Memory B cell (primary cell): ENCODE data around the gene C11orf52.
"Not testable (repeated sequence)": the region's sequence is repeated elsewhere in the genome, so short reads cannot be mapped to it uniquely, and the experiment has no call there.

ENCODE experiments used
- ATAC-seq: fragments of 150-1000 bp; cut with Tn5 transposase; 2 replicates; pipeline ENCODE4 v1.10.0; 2021; ENCODE audit warnings: low read depth, mild to moderate bottlenecking, moderate library complexity
- DNase-seq, 2 donors: peaks; one replicate each; pipeline ENCODE4 v3.0.0; 2022; ENCODE audit warnings: low spot score in 2 of 2
- H3K27ac Mint-ChIP-seq: one replicate; pipeline ENCODE4 v1.8.0; 2022; ENCODE audit warnings: mild to moderate bottlenecking, moderate library complexity, mixed read lengths
- H3K27me3 Mint-ChIP-seq: one replicate; pipeline ENCODE4 v1.8.0; 2022; ENCODE audit warnings: mixed read lengths
- H3K36me3 Mint-ChIP-seq: one replicate; pipeline ENCODE4 v1.8.0; 2022; ENCODE audit warnings: mild to moderate bottlenecking, mixed read lengths
- H3K4me1 Mint-ChIP-seq: one replicate; pipeline ENCODE4 v1.8.0; 2022; ENCODE audit warnings: mixed read lengths
- H3K4me3 Mint-ChIP-seq: one replicate; pipeline ENCODE4 v1.8.0; 2022; ENCODE audit warnings: mild to moderate bottlenecking, moderate library complexity, mixed read lengths
- H3K9me3 Mint-ChIP-seq: one replicate; pipeline ENCODE4 v1.8.0; 2022; ENCODE audit warnings: mixed read lengths

C11orf52 gene

GRCh38 chr11:111918390-111919256, at the start of gene C11orf52:
C11orf52 (plus strand) TSS chr11:111918913; CDS start chr11:111918973, 60 bp downstream.
- DNase-seq (no peak), ATAC-seq (no peak)
- Mint-ChIP-seq H3K4me1 (no peaks in the 10 kb centered on the region), H3K4me3 (no peak within 1 kb of the TSS), H3K27ac (no peak within 1 kb of the TSS), H3K9me3 (peaks cover 2% of the 10 kb centered on the region), H3K27me3 (peaks cover 12% of the 10 kb centered on the region), H3K36me3 (no peaks in the 10 kb centered on the region)

GRCh38 chr11:111870113-111870512, 48.6 kb upstream of the C11orf52 start:
- H3K4me1 Mint-ChIP-seq: peaks cover 12% of the 10 kb centered on the region
- H3K4me3 Mint-ChIP-seq: no peak overlapping the region
- H3K36me3 Mint-ChIP-seq: peaks cover 23% of the 10 kb centered on the region
- DNase-seq: no peak
- ATAC-seq: no peak
- no peaks in the 10 kb centered on the region for H3K27me3 Mint-ChIP-seq
- no peak overlapping the region for H3K27ac Mint-ChIP-seq
- no peaks in the 10 kb centered on the region for H3K9me3 Mint-ChIP-seq

DNA sequence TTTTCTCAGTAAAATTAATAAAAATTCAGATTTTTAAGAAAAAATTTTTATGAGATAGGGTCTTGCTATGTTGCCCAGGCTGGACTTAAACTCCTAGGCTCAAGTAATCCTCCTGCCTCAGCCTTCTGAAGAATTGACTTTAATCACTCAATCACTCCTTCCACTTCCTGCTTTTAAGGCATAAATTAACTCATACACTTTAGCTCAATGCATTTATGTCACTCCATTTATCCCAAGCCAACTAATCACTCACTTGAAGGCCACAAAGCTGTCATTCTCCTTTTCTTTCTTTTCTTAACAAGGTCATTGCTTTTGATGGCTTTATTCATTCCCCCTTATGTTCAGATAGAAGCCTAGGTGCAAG, 48.2 kb upstream of the C11orf52 start:
- Mint-ChIP-seq H3K27ac (peak overlapping the region; percentile 95), H3K4me3 (peak overlapping the region; percentile 92), H3K9me3 (no peaks in the 10 kb centered on the region), H3K27me3 (no peaks in the 10 kb centered on the region), H3K4me1 (peaks cover 12% of the 10 kb centered on the region), H3K36me3 (peaks cover 23% of the 10 kb centered on the region)
- no peak for DNase-seq
- ATAC-seq: no peak

DNA sequence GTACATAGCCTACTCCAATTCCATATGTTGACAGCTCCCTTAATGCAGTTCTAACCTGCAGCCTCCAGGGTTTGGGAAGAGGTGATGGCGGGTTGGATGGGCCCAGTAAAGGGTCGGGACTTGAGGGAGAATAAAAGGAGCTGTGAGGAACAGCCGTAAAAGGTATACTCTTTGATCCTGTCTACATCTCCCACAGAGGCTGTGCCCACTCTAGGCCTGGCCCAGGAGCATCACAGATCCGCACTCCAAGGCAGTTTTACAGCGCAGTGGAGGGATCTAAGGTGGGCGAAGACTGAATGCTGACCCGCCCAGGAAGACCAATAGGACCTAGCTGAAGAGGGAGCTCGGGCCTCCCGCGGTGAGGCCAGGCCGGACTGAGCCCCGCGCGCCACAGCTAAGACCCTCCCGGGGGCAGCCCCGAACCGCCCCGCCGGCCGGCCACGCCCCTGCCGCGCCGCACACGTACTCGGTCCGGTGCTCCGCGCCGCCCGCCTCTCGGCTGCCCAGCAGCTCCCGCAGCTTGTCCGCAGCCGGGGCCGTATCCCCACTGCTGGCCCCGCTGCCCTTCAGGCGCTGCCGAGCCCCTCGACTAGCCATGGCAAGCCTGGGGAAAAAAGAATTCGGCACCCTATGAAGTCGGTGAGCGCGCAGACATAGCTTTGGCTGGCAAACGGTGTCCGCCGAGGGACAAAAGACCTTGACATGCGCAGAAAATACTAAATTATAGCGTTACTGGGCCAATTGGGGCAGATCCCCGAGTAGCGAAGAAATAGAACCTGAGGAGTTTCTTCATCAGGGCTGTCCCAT, 47.6 kb upstream of the C11orf52 start, which contains the start of gene ALG9:
ALG9 (minus strand) TSS at position 696 of the 807 bp plus-strand sequence; CDS start at position 597, 99 bp downstream.
- H3K27ac Mint-ChIP-seq: peak within 1 kb of the TSS; percentile 95
- H3K4me3 Mint-ChIP-seq: peak within 1 kb of the TSS; percentile 92
- no peaks in the 10 kb centered on the region for H3K27me3 Mint-ChIP-seq
- H3K36me3 Mint-ChIP-seq: peaks cover 23% of the 10 kb centered on the region
- H3K4me1 Mint-ChIP-seq: peaks cover 12% of the 10 kb centered on the region
- DNase-seq (peak; percentile 90 to 96), ATAC-seq (peak; percentile 83)
- no peaks in the 10 kb centered on the region for H3K9me3 Mint-ChIP-seq

- Mint-ChIP-seq H3K27me3 (no peaks in the 10 kb centered on the region), H3K36me3 (peaks cover 17% of the 10 kb centered on the region), H3K9me3 (no peaks in the 10 kb centered on the region), H3K27ac (peak overlapping the region; percentile 95), H3K4me3 (peak overlapping the region; percentile 92), H3K4me1 (peaks cover 10% of the 10 kb centered on the region)
- ATAC-seq (no peak), DNase-seq (no peak)
Measured at GRCh38 chr11:111871693-111872161, 47.0 kb upstream of the C11orf52 start.

DNA sequence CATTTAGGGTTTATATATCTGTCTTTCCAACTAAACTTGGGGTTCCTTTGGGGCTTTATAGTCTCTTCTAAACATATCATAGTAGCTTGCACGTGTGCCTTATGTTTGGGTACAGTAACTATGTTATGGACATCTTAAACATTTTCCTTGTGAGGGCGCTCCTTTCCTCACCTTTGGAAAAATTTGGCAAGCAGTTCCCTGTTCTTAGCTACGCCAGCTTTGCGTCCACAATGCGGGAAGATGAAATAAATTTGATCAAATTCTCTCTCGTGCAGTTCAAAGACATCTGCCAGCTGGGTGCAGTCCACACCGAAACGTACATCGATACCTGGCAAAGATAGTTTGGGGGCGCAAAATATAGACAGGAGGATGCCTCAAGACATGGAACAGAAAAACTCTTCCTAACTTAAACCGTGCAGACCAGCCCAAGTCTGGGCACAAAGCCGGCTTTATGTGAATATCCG, 40.3 kb upstream of the C11orf52 start:
- Mint-ChIP-seq H3K4me1 (peaks cover 10% of the 10 kb centered on the region), H3K9me3 (no peaks in the 10 kb centered on the region), H3K36me3 (peaks cover 5% of the 10 kb centered on the region), H3K27ac (peak overlapping the region; percentile 99), H3K27me3 (no peaks in the 10 kb centered on the region), H3K4me3 (peak overlapping the region; percentile 98)
- ATAC-seq: peak; percentile 0
- DNase-seq: no peak

- peak within 1 kb of the TSS; percentile 98 for H3K4me3 Mint-ChIP-seq
- no peaks in the 10 kb centered on the region for H3K27me3 Mint-ChIP-seq
- H3K36me3 Mint-ChIP-seq: peaks cover 8% of the 10 kb centered on the region
- H3K27ac Mint-ChIP-seq: peak within 1 kb of the TSS; percentile 99
- H3K4me1 Mint-ChIP-seq: peaks cover 10% of the 10 kb centered on the region
- no peaks in the 10 kb centered on the region for H3K9me3 Mint-ChIP-seq
- DNase-seq (peak; percentile 94 to 96), ATAC-seq (peak; percentile 84)
Measured at GRCh38 chr11:111878849-111879636, 39.7 kb upstream of the C11orf52 start, which contains the start of the genes CFAP68 and FDXACB1. CFAP68 (plus strand) TSS chr11:111879541; CDS start chr11:111879561, 20 bp downstream. FDXACB1 (minus strand) TSS chr11:111879165; CDS start chr11:111879132, 33 bp downstream.

DNA sequence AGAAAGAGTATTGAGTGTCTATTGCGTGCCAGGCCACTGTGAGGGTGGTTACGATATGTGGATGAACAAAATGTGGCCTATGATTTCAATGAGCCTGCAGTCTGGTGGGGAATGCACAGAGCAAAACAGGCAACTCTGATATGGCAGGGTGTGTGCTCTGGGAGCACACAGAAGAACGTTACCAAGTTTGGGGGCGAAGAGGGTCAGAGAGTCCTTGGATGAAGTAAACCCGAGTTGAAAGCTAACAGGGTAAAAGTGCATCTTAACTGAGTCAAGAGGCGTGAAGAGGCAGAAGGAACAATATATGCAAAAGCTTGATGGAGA, 39.1 kb upstream of the C11orf52 start:
- Mint-ChIP-seq H3K27me3 (no peaks in the 10 kb centered on the region), H3K36me3 (peaks cover 10% of the 10 kb centered on the region), H3K9me3 (no peaks in the 10 kb centered on the region), H3K4me1 (peaks cover 10% of the 10 kb centered on the region), H3K4me3 (peak overlapping the region; percentile 98), H3K27ac (peak overlapping the region; percentile 99)
- ATAC-seq (no peak), DNase-seq (no peak)

DNA sequence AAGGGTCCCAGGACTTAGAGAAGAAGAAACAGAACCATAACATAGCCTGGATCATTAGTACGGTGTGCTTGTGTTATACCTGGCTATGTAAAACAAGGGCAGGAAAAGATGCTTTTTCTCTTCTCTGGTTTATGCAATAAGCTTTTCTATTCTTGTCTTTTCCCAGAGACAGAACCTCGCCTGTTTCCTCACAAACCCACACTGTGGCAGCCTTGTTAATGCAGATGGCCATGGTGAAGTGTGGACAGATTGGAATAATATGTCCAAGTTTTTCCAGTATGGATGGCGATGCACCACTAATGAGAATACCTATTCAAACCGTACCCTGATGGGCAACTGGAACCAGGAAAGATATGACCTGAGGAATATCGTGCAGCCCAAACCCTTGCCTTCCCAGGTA, 36.5 kb upstream of the C11orf52 start:
- H3K9me3 Mint-ChIP-seq: no peaks in the 10 kb centered on the region
- peaks cover 12% of the 10 kb centered on the region for H3K4me1 Mint-ChIP-seq
- H3K27ac Mint-ChIP-seq: no peak overlapping the region
- no peaks in the 10 kb centered on the region for H3K27me3 Mint-ChIP-seq
- ATAC-seq (no peak), DNase-seq (no peak)
- H3K4me3 Mint-ChIP-seq: no peak overlapping the region
- peaks cover 8% of the 10 kb centered on the region for H3K36me3 Mint-ChIP-seq

DNA sequence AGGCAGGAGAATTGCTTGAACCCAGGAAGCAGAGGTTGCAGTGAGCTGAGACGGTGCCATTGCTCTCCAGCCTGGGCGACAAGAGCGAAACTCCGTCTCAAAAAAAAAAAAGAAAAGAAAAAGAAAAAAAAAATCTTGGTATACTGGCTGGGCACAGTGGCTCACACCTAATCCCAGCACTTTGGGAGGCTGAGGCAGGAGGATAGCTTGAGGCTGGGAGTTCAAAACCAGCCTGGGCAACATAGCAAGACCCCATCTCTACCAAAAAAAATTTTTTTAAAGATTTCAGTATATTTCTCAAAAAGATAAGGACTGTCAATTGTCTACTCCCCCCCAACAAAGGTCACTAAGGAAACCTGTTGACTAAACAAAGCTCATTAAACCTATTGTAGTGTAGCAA, 33.7 kb upstream of the C11orf52 start:
- not testable (repeated sequence) for ATAC-seq, H3K27me3 Mint-ChIP-seq, H3K27ac Mint-ChIP-seq, H3K4me3 Mint-ChIP-seq, H3K9me3 Mint-ChIP-seq, DNase-seq, H3K36me3 Mint-ChIP-seq, H3K4me1 Mint-ChIP-seq

DNA sequence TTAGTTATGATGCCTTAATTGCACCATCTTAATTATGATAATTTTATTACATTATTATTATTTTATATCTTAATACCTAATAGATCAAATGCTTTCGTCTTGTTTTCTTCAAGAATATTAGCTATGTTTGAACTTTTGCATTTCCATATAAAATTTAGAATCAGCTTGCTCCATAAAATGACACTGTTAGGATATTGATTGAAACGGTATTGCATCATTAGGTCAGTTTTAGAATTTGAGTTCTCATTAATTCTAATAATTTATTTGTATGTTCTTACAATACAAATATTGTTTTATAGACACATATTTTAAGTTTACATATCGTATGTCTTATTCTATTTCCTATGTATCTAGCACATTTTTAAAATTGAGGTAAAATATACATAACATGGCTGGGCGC, 32.7 kb upstream of the C11orf52 start:
- DNase-seq (no peak), ATAC-seq (no peak)
- Mint-ChIP-seq H3K36me3 (peaks cover 8% of the 10 kb centered on the region), H3K4me3 (no peak overlapping the region), H3K27me3 (no peaks in the 10 kb centered on the region), H3K4me1 (peaks cover 2% of the 10 kb centered on the region), H3K9me3 (no peaks in the 10 kb centered on the region), H3K27ac (no peak overlapping the region)

DNA sequence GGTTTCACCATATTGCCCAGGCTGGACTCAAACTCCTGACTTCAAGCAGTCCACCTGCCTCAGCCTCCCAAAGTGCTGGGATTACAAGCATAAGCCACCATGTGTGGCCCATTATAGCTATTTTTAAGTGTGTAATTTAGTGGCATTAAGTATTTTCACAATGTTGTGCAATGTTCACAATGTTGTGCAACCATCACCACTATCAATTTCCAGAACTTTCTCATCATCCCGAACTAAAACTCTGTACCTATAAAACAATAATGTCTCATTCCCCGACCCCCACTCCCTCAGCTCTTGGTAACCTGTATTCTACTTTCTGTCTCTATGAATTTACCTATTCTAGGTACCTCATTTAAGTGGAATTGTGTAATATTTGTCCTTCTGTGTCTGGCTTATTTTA, 31.9 kb upstream of the C11orf52 start:
- DNase-seq (no peak), ATAC-seq (no peak)
- H3K4me3 Mint-ChIP-seq: no peak overlapping the region
- H3K4me1 Mint-ChIP-seq: peaks cover 2% of the 10 kb centered on the region
- H3K27ac Mint-ChIP-seq: no peak overlapping the region
- H3K27me3 Mint-ChIP-seq: no peaks in the 10 kb centered on the region
- no peaks in the 10 kb centered on the region for H3K9me3 Mint-ChIP-seq
- H3K36me3 Mint-ChIP-seq: peaks cover 8% of the 10 kb centered on the region

DNA sequence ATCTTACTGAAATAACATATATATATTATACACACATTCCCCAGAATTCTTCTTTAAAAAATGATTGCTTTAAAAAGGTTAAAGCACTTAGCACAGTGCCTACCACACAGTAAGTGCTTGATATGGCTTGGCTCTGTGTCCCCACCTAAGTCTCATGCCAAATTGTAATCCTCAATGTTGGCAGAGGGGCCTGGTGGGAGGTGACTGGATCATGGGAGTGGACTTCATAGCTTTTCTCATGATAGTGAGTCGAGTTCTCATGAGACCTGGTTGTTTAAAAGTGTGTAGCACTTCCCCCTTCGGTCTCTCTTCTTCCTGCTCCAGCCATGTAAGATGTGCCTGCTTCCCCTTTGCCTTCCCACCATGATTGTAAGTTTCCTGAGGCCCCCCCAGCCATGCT, 13.3 kb upstream of the C11orf52 start:
- ATAC-seq (no peak), DNase-seq (no peak)
- no peaks in the 10 kb centered on the region for H3K4me1 Mint-ChIP-seq
- H3K27ac Mint-ChIP-seq: no peak overlapping the region
- H3K36me3 Mint-ChIP-seq: peaks cover 6% of the 10 kb centered on the region
- H3K4me3 Mint-ChIP-seq: no peak overlapping the region
- peaks cover 4% of the 10 kb centered on the region for H3K9me3 Mint-ChIP-seq
- peaks cover 7% of the 10 kb centered on the region for H3K27me3 Mint-ChIP-seq
